ENCODE measurements around the gene SEC24C.
A peak's percentile ranks its signal among the peaks of the same experiment; 100 is the strongest.
"Not testable (repeated sequence)": the region's sequence is repeated elsewhere in the genome, so short reads cannot be mapped to it uniquely, and the experiment has no call there.

SEC24C gene

GRCh38 chr10:73734796-73735305 is 9.3 kb upstream of the SEC24C start:
- Histone ChIP-seq H3K27me3 (ENCODE audit: insufficient read depth, poor library complexity, severe bottlenecking) (no peaks in the 10 kb centered on the region), H3K4me3 (replicated peaks; ENCODE audit: insufficient read depth, low read length) (no peak overlapping the region), H3K27ac (replicated peaks) (no peak overlapping the region)
- no peak for DNase-seq (ENCODE audit: low read depth in 1 of 2, low spot score in 1 of 2)
- TF ChIP-seq SPI1 (IDR thresholded peaks at IDR 0.05; ENCODE audit: borderline replicate concordance, low read depth) = no peak
- TF ChIP-seq GABPA (IDR thresholded peaks at IDR 0.05; ENCODE audit: low read depth) = no peak
- TF ChIP-seq, protein P1, sequence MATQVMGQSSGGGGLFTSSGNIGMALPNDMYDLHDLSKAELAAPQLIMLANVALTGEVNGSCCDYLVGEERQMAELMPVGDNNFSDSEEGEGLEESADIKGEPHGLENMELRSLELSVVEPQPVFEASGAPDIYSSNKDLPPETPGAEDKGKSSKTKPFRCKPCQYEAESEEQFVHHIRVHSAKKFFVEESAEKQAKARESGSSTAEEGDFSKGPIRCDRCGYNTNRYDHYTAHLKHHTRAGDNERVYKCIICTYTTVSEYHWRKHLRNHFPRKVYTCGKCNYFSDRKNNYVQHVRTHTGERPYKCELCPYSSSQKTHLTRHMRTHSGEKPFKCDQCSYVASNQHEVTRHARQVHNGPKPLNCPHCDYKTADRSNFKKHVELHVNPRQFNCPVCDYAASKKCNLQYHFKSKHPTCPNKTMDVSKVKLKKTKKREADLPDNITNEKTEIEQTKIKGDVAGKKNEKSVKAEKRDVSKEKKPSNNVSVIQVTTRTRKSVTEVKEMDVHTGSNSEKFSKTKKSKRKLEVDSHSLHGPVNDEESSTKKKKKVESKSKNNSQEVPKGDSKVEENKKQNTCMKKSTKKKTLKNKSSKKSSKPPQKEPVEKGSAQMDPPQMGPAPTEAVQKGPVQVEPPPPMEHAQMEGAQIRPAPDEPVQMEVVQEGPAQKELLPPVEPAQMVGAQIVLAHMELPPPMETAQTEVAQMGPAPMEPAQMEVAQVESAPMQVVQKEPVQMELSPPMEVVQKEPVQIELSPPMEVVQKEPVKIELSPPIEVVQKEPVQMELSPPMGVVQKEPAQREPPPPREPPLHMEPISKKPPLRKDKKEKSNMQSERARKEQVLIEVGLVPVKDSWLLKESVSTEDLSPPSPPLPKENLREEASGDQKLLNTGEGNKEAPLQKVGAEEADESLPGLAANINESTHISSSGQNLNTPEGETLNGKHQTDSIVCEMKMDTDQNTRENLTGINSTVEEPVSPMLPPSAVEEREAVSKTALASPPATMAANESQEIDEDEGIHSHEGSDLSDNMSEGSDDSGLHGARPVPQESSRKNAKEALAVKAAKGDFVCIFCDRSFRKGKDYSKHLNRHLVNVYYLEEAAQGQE (IDR thresholded peaks at IDR 0.05; ENCODE audit: insufficient replicate concordance, low read depth) = no peak
- TF ChIP-seq, protein P2, sequence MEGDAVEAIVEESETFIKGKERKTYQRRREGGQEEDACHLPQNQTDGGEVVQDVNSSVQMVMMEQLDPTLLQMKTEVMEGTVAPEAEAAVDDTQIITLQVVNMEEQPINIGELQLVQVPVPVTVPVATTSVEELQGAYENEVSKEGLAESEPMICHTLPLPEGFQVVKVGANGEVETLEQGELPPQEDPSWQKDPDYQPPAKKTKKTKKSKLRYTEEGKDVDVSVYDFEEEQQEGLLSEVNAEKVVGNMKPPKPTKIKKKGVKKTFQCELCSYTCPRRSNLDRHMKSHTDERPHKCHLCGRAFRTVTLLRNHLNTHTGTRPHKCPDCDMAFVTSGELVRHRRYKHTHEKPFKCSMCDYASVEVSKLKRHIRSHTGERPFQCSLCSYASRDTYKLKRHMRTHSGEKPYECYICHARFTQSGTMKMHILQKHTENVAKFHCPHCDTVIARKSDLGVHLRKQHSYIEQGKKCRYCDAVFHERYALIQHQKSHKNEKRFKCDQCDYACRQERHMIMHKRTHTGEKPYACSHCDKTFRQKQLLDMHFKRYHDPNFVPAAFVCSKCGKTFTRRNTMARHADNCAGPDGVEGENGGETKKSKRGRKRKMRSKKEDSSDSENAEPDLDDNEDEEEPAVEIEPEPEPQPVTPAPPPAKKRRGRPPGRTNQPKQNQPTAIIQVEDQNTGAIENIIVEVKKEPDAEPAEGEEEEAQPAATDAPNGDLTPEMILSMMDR (IDR thresholded peaks at IDR 0.05; ENCODE audit: insufficient read depth, low read length) = no peak
- no peak for TF ChIP-seq POLR2AphosphoS5 (IDR thresholded peaks at IDR 0.05; ENCODE audit: low read depth)

DNA sequence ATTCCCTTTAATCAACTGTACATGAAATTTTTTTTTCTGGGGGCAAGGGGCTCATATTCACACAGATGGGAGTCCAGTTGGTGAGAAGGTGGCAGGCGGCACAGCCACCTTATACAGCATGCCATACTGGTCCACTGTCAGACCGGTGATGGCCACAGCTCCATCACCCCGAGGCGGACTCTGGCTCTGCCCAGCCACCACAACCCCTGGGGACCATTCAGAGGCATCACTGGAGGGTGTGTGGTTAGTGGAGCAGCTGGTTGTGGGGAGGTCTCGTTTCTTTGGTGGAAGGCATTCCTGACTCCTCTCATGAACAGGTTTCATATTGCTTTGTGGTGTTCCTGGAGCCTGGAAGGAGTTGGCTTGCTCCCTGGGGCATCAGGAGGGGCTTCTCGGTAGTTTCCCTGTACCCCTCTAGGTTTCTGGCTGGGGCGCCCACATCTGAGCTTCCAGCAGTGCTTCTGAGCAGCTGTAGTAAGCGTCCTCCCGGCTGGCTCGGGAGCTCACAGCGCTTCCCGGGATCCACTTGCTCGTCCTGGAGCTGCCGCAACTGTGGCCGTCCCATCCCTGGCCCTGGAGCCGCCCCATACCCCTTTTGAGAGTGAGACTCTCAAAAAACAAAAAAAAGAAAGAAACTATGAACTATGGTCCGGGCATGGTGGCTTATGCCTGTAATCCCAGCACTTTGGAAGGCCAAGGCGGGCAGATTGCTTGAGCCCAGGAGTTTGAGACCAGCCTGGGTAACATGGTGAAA is 3.5 kb upstream of the SEC24C start:
- not testable (repeated sequence) for H3K4me3 ChIP-seq (replicated peaks; ENCODE audit: insufficient read depth, low read length); H3K27me3 ChIP-seq (ENCODE audit: insufficient read depth, poor library complexity, severe bottlenecking); DNase-seq (ENCODE audit: low read depth in 1 of 2, low spot score in 1 of 2); H3K27ac ChIP-seq (replicated peaks)

GRCh38 chr10:73742454-73742734 is 1.8 kb upstream of the SEC24C start:
- DNase-seq (ENCODE audit: low read depth in 1 of 2, low spot score in 1 of 2) = no peak
- TF ChIP-seq SPI1 (IDR thresholded peaks at IDR 0.05; ENCODE audit: borderline replicate concordance, low read depth) = no peak
- TF ChIP-seq, protein P2 (IDR thresholded peaks at IDR 0.05; ENCODE audit: insufficient read depth, low read length) = no peak
- no peak for TF ChIP-seq POLR2AphosphoS5 (IDR thresholded peaks at IDR 0.05; ENCODE audit: low read depth)
- TF ChIP-seq GABPA (IDR thresholded peaks at IDR 0.05; ENCODE audit: low read depth) = no peak
- TF ChIP-seq, protein P1 (IDR thresholded peaks at IDR 0.05; ENCODE audit: insufficient replicate concordance, low read depth) = no peak
- no peak overlapping the region for H3K27ac ChIP-seq (replicated peaks)
- no peak overlapping the region for H3K4me3 ChIP-seq (replicated peaks; ENCODE audit: insufficient read depth, low read length)
- no peaks in the 10 kb centered on the region for H3K27me3 ChIP-seq (ENCODE audit: insufficient read depth, poor library complexity, severe bottlenecking)

GRCh38 chr10:73743327-73743904 is 756 bp upstream of the SEC24C start:
- Histone ChIP-seq H3K27ac (replicated peaks) (peak overlapping the region; percentile 93), H3K4me3 (replicated peaks; ENCODE audit: insufficient read depth, low read length) (peak overlapping the region; percentile 100), H3K27me3 (ENCODE audit: insufficient read depth, poor library complexity, severe bottlenecking) (no peaks in the 10 kb centered on the region)
- no peak for DNase-seq (ENCODE audit: low read depth in 1 of 2, low spot score in 1 of 2)
- TF ChIP-seq POLR2AphosphoS5 (IDR thresholded peaks at IDR 0.05; ENCODE audit: low read depth) = no peak
- TF ChIP-seq, protein P1 (IDR thresholded peaks at IDR 0.05; ENCODE audit: insufficient replicate concordance, low read depth) = no peak
- no peak for TF ChIP-seq SPI1 (IDR thresholded peaks at IDR 0.05; ENCODE audit: borderline replicate concordance, low read depth)
- TF ChIP-seq, protein P2 (IDR thresholded peaks at IDR 0.05; ENCODE audit: insufficient read depth, low read length) = no peak
- no peak for TF ChIP-seq GABPA (IDR thresholded peaks at IDR 0.05; ENCODE audit: low read depth)

All from HL-60 (cell line).